COLO668 (cell line): Measurements from ENCODE around the gene RFC4.
"Not testable (repeated sequence)": the region's sequence is repeated elsewhere in the genome, so short reads cannot be mapped to it uniquely, and the experiment has no call there.

Source experiments
- DNase-seq: peaks from one replicate; lab custom pipeline; 2025; ENCODE audit not compliant: unreplicated experiment; lab: John Stamatoyannopoulos, UW

The RFC4 gene

DNA sequence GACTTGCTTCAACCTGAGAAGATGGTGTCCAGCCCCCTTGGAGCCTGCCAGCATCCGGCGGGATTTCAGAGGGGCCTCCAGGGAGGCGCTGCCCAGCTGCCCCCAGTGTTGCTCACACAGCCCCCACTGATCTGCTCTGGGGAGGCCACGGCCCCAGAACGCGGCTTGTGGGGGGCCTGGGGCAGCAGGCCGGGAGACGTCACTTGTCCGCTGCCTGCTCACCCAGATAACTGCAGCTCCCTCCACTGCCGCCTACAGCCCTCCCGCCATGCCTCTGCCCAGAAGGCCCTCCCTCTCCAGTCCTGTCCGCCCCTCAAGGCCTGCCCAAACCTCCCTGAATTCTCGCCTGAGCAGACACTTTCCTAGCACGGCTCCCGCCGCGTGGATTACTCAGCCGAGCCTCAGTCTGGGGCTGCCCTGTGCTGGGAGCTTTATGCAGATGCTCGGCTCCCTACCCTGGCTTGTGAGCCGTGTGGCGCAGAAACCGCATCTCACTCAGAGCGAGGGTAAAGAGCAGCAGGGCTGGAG, 19.1 kb upstream of the RFC4 start:
- no peak for DNase-seq

DNA sequence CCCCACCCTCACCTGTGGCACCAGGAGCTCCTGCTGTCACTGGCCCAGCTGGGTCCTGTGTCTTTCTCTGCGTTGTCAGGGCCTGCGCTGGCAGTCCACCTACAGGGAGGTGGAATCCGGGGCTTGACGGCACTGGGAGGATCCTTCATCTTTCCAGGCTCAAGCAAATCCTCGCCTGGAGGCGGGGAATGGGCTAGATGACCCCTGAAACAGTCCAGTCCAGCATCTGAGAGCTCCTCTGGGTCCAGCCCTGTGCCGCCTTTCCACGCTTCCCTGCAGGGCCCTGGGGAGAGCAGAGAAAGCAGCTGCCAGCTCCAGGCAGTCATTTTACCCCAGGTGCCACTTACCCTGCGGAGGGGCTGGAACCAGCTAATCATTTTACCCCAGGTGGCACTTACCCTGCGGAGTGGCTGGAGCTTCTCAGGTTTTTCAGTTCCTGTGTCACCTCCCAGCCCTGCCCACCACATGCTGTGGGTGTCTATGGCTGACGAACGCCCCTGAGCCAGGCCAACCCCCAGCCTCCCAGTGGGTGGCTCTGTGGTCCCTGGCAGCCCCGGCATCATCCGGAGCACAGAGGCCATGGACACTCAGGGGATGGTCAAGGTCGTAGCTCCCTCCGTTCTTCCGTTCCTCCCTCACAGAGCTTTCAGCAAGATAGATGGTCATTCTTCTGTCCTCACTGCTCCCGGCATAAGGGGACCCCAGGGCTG, 18.3 kb upstream of the RFC4 start:
- no peak for DNase-seq

- no peak for DNase-seq
These were observed 17.1 kb upstream of the RFC4 start for GRCh38 chr3:186823386-186823785.

GRCh38 chr3:186822388-186822759, 16.1 kb upstream of the RFC4 start:
- not testable (repeated sequence) for DNase-seq

- no peak for DNase-seq
These were observed 15.4 kb upstream of the RFC4 start for GRCh38 chr3:186821429-186822387.

DNA sequence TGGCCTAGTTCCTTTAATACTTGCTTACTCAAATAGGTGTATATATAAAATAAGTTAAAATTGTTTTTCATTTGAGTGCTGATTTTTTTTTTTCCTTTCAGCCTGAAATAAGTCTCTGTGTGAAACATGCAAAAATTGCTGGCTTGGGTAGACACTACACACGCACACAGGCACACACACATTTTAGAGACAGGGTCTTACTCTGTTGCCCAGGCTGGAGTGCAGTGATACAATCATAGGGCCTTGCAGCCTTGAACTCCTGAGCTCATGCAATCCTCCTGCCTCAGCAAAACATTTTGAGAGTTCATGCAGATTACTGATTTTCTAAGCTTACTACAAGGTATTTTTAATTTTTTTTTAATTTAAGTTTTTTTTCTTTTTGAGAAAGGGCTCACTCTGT, 12.7 kb upstream of the RFC4 start:
- DNase-seq = no peak

DNA sequence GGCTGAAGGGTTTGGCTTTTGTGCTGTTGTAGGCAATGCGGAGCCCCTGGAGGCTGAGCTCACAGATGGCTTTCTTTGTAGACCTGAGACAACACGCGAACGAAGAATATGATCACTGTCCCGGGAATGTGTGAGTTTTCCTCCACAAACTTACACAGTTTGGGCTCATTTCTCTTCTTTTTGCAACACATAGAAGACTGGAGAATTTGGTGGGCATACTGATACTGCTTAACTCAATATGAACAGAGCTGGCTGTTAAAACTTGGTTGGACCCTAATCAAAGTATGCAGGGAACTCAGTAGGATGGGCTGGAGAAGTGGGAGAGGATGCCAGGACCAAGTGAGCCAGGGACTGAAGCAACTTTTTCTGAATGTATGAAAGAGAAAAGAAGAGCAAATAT, 12.2 kb upstream of the RFC4 start:
- DNase-seq = no peak

DNA sequence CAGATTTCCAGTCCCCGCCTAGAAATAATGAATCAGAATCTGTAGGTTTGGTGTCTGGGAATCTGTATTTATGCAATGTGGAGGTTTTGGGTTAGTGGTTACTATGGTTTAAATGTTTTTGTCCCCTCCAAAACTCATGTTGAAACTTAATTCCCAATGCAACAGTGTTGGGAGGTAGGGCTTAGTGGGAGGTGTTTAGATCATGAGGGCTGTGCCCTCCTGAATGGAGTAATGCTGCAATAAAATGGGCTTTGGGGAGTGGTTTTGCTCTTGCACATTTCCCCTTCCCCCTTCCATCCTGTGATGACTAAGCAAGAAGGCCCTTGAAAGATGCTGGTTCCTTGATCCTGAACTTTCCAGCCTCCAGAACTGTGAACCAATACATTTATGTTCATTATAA, 9.2 kb upstream of the RFC4 start:
- DNase-seq = no peak

GRCh38 chr3:186814100-186814499, 7.8 kb upstream of the RFC4 start:
- DNase-seq = no peak

DNA sequence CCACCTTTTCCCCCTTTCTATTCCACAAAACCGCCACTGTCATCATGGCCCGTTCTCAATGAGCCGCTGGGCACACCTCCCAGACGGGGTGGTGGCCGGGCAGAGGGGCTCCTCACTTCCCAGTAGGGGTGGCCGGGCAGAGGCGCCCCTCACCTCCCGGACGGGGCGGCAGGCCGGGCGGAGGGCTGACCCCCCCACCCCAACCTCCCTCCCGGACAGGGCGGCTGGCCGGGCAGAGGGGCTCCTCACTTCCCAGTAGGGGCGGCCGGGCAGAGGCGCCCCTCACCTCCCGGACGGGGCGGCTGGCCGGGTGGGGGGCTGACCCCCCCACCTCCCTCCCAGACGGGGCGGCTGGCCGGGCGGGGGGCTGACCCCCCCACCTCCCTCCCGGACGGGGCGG, 5.0 kb upstream of the RFC4 start:
- DNase-seq = not testable (repeated sequence)

GRCh38 chr3:186810336-186810996, 4.2 kb upstream of the RFC4 start:
- no peak for DNase-seq

DNA sequence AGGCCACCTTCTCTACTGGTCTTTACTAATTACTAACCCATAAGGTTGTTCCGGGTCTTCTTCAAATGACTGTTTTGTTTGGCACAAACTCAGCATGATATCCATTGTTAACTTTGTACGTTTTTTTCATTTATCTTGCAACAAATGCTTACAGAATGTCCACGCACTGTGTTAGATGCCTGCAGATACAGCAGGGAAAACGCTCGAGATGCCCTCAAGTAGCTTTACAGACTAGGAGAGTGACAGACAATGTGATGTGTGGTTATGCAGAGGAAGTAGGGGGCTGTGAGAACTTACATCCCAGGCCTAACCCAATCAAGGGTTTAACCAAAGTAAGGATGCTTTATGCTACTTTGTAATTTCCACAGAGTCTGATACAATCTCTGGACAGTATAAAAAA, 949 bp upstream of the RFC4 start:
- DNase-seq = no peak

DNA sequence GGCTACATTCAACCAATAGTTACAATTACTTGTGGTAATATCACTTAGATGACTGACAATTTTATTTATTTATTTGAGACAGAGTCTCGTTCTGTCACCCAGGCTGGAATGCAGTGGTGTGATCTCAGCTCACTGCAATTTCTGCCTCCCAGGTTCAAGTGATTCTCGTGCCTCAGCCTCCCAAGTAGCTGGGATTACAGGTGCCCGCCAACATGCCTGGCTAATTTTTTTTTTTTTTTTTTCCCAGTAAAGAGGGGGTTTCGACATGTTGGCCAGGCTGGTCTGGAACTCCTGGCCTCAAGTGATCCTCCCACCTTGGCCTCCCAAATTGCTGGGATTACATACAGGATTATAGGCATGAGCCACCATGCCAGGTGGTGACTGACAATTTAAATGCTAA, 2.8 kb downstream of the RFC4 start:
- not testable (repeated sequence) for DNase-seq

GRCh38 chr3:186802701-186803100, 3.6 kb downstream of the RFC4 start:
- no peak for DNase-seq

DNA sequence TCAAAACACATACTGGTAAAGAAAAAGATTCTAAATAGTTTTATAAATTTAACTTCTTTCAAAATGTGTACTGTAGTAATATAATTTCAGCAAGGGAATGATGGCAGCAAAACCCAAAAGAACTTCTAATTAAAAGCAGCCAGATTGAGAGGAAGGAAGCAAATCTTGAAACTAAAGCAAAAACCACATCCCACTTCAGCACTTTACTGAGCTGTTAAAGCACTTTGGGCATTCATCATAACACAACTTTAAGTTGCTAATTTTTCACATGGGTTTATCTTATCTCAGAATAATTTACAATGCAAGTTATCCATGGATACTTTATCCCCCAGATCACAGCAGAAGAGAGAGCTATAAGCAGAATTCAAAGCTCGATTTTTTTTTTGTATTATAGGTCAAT, 6.0 kb downstream of the RFC4 start:
- no peak for DNase-seq

- DNase-seq = no peak
These were observed 7.9 kb downstream of the RFC4 start for GRCh38 chr3:186798239-186798874.

- no peak for DNase-seq
These were observed 15.9 kb downstream of the RFC4 start for GRCh38 chr3:186790261-186790981.

DNA sequence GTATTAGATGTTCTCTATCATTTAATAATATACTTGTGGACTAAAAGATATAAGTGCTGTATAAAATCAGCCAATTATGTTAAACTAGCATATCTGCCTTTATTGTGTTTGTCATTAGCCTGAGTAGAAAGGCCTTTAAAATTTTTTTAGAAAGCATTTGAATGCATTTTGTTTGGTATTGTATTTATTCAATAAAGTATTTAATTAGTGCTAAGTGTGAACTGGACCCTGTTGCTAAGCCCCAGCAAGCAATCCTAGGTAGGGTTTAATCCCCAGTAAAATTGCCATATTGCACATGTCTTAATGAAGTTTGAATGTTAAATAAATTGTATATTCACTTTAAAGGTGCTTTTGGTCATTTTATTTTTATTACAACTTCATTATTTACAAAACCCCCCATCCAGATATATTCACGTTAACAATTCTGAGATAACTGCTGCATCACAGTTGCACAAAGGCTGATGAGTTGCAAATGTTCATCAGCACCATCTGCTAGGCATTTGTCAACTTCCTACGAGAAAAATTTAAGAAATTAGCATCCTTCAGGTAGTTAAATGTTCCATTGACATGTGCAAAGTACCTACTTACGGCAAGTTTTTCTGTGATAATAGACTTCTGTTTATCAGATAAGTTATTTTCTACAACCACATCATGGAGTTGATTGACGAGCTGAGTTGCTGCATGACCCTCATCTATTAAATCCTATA, 16.6 kb downstream of the RFC4 start:
- DNase-seq = no peak

DNA sequence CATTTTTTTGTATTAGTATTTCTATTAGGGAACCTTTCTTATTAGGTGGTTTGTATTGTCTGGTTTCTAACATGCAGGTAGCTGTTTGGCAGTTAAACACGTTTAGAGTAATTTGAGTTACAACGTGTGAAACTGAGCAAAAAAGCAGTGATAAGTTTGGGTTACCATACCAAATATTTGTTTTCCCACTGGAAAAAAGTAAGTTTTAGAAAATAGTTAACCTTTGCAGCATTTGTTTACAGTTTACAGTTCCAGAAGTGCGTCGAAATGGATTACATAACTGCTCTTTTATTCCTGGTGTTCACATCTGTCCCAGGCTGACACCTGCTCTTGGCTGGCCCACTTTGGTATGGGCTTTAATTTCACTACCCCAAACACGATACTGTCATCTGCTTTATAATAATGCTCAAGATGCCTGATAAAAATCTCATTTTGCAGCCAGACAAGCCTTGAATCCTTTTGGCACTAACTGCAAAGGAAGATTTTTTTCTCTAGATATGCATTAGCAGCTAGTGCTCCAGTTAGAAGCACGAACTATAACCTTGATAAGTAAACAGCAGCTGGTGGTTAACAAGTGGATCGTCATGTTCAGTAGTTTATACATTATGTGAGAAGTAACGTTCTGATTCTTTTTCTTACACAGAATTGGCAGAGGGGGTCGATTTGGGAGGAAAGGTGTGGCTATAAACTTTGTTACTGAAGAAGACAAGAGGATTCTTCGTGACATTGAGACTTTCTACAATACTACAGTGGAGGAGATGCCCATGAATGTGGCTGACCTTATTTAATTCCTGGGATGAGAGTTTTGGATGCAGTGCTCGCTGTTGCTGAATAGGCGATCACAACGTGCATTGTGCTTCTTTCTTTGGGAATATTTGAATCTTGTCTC, 17.6 kb downstream of the RFC4 start:
- DNase-seq = no peak
